Heart left ventricle (tissue), 13 donors: ENCODE data around the gene MICU1.

Experiments used
- POLR2A ChIP-seq, 2 donors: fragments of 450-650 bp; IDR thresholded peaks; one replicate each; pipeline ENCODE4 v1.6.1; 2017; ENCODE audit warnings: antibody characterized with exemption in 2 of 2, mild to moderate bottlenecking in 2 of 2, moderate library complexity in 2 of 2
- TF ChIP-seq, protein P1 (sequence below), 12 donors: fragments of 200-600 bp; sonication (generic) in 4 of 12; IDR thresholded peaks; one replicate each; pipeline versions ENCODE4 v1.5.0 to v1.8.0; 2018 to 2022; ENCODE audit warnings: antibody characterized with exemption in 12 of 12, mild to moderate bottlenecking in 5 of 12
- donor health status: ischemic (EF 13 %, LVEDD 7.1; RV severe dilation, severe dysfunction).
- donor health status: DM: no; HTN: yes; CAD: no.
- donor health status: DM: no; HTN: no; CAD: no.
- donor health status: ischemic (EF 25% LVEDD 6.9; RV normal size, moderate dysfunction).
- donor health status: ischemic (EF 25% LVEDD 5.7; RV mildly dilated, moderate dysfunction).
- donor health status: ischemic (EF 35%, LVEDD 5.7; RV mildly dilated, moderate dysfunction).
- donor health status: nonischemic (EF 11% LVEDD 7.7; RV severe dilation, severe dysfunction).
- donor health status: DM: yes; HTN: yes; CAD: no.
- donor health status: PGD.
- donor health status: ischemic (EF 29% LVEDD 5.4; RV normal size, mild dysfunction).
- donor health status: nonischemic (EF 23%, LVEDD 6.1; RV moderate dilation, normal function).

GRCh38 chr10:72460284-72460876, 165.5 kb downstream of the MICU1 start:
- TF ChIP-seq, protein P1, sequence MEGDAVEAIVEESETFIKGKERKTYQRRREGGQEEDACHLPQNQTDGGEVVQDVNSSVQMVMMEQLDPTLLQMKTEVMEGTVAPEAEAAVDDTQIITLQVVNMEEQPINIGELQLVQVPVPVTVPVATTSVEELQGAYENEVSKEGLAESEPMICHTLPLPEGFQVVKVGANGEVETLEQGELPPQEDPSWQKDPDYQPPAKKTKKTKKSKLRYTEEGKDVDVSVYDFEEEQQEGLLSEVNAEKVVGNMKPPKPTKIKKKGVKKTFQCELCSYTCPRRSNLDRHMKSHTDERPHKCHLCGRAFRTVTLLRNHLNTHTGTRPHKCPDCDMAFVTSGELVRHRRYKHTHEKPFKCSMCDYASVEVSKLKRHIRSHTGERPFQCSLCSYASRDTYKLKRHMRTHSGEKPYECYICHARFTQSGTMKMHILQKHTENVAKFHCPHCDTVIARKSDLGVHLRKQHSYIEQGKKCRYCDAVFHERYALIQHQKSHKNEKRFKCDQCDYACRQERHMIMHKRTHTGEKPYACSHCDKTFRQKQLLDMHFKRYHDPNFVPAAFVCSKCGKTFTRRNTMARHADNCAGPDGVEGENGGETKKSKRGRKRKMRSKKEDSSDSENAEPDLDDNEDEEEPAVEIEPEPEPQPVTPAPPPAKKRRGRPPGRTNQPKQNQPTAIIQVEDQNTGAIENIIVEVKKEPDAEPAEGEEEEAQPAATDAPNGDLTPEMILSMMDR (IDR thresholded peaks at IDR 0.05): no peak
- TF ChIP-seq POLR2A (IDR thresholded peaks at IDR 0.05): no peak
